IPS DF 19.7 (cell line): ENCODE results near the gene ACE.

Source experiments
- DNase-seq: peaks from one replicate; pipeline ENCODE4 v3.0.0-alpha.2; 2013; ENCODE audit warnings: low read depth, low spot score

The ACE gene

GRCh38 chr17:63474586-63475460, 2.0 kb upstream of the ACE start:
- DNase-seq = no peak

GRCh38 chr17:63475491-63476412, 1.1 kb upstream of the ACE start:
- DNase-seq = no peak

- DNase-seq = no peak
Measured at GRCh38 chr17:63476459-63476853, 405 bp upstream of the ACE start.

GRCh38 chr17:63477480-63478440, 899 bp downstream of the ACE start:
- DNase-seq = no peak

- peak; percentile 74 for DNase-seq
Measured at GRCh38 chr17:63478814-63479494, 2.1 kb downstream of the ACE start.

GRCh38 chr17:63479495-63480184, 2.8 kb downstream of the ACE start:
- DNase-seq = no peak

GRCh38 chr17:63480192-63480784, 3.4 kb downstream of the ACE start:
- DNase-seq = no peak

- DNase-seq = no peak
Measured at GRCh38 chr17:63480826-63481487, 4.1 kb downstream of the ACE start.

- no peak for DNase-seq
Measured at GRCh38 chr17:63481488-63481870, 4.6 kb downstream of the ACE start.

GRCh38 chr17:63482509-63482908, 5.6 kb downstream of the ACE start:
- no peak for DNase-seq

GRCh38 chr17:63483038-63483437, 6.2 kb downstream of the ACE start:
- DNase-seq = no peak

GRCh38 chr17:63483655-63484575, 7.1 kb downstream of the ACE start:
- no peak for DNase-seq

- no peak for DNase-seq
Measured at GRCh38 chr17:63486317-63487013, 9.6 kb downstream of the ACE start.

- no peak for DNase-seq
Measured at GRCh38 chr17:63487014-63487339, 10.1 kb downstream of the ACE start.

- no peak for DNase-seq
Measured at GRCh38 chr17:63488851-63489250, 12.0 kb downstream of the ACE start.

- no peak for DNase-seq
Measured at GRCh38 chr17:63489291-63489690, 12.4 kb downstream of the ACE start.

- DNase-seq = no peak
Measured at GRCh38 chr17:63490329-63490728, 13.5 kb downstream of the ACE start.
